Aortic smooth muscle cell (primary cell): ENCODE measurements around the gene PRAMEF13. TPM values are rescaled to one million over a fixed set of nuclear protein-coding genes. Genes with fewer than 3 reads are reported as not detected.

ENCODE experiments used
- total RNA-seq: library from RNA; depleted of rRNA; stranded (reverse); fragments of >200 nt; gene quantifications from 2 replicates; pipeline ENCODE4 v1.2.3, GENCODE V29; 2014

The PRAMEF13 gene, protein sequence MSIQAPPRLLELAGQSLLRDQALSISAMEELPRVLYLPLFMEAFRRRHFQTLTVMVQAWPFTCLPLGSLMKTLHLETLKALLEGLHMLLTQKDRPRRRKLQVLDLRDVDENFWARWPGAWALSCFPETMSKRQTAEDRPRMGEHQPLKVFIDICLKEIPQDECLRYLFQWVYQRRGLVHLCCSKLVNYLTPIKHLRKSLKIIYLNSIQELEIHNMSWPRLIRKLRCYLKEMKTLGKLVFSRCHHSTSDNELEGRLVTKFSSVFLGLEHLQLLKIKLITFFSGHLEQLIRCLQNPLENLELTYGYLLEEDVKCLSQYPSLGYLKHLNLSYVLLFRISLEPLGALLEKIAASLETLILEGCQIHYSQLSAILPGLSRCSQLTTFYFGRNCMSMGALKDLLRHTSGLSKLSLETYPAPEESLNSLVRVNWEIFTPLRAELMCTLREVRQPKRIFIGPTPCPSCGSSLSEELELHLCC
- not detected in 2 replicates for total RNA-seq

DNA sequence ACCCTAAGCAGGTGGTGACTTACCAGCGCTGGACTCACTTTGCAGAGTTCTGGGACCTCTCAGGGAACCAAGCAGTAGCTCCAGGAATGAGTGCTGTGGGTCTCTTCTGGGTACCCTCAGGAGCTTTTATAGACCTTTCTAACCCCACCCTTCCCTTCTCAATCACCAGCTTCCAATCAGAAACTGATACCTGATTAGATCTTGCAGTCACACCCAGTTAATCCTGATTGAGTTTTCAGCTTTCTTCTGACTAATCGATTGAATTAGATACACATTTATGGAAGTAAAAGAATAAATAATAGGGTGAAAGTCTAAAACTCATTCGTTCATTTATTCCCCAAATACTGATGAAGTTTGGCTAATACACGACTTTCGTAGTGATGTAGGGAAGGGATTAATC, at the start of gene PRAMEF13:
Gene PRAMEF13 (minus strand): TSS at position 101 of the 400 bp plus-strand sequence. CDS start 1,820 bp downstream, outside the sequence.

DNA sequence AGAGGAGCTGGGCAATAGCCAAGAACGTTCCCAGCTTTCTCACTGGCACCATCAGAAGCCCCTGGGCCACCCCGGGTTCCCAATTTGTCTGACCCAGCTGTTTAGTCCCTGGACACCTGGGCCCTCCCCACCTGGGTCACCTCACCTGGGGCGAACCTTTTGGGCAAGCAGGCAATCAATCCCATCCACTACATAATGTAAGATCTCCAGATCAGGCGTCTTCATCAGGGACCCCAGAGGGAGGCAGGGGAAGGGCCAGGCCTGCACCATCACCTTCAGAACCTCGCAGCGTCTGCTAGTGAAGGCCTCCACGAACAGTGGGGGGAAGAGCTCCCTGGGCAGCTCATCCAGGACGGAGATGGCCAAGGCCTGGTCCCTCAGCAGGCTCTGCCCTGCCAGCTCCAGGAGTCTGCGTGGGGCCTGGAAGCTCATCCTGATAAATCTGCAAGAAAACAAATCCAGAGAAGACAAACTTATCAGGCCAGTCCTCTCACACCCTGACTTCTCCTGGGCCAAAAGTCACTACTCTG, 24.5 kb upstream of the PRAMEF13 start, which contains the start of gene PRAMEF18:
Gene PRAMEF18 (minus strand): TSS at position 480 of the 530 bp plus-strand sequence. CDS start 48 bp downstream, at position 432.

DNA sequence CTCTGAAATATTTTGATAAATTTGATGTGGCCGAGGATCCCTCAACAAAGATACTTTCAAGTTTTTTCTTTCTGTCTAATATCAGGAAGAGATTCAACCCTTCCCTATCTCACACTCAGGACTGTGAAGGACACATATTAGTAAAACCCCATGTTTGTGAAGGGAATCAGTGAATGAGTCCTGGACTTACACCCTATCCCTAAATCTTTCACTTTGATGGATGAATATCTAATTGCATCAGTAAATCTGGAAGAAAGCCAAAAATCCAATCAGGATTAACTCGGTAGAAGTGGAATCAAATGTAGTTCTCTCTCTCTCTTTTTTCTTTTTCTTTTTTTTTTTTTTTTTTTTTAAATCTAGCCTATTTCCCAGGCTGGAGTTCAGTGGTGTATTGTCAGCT, 29.7 kb downstream of the PRAMEF13 start, which contains the start of gene PRAMEF9:
Gene PRAMEF9 (plus strand): TSS at position 301 of the 400 bp plus-strand sequence. CDS start 3,433 bp downstream, outside the sequence.

DNA sequence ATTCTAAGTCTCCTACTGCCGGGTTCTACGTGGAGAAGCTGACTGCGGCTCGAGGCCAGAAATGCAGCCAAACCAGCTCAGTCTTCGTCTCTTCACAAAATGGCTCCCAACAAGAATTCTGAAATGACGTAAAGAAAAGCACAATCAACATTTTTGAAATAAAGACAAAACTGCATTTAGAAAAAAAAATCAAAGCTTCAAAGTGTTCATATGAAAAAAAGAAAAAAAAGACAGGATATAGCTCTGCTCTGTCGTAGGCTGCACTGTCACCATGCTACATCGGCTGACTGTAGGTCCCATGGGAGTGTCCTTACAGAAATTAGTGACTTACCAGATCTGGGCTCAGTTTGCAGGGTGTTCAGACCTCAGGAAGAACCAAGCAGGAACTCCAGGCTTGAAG, 35.7 kb downstream of the PRAMEF13 start, which contains the start of gene HNRNPCL4:
Gene HNRNPCL4 (minus strand): TSS at position 101 of the 400 bp plus-strand sequence. CDS start 164 bp downstream, outside the sequence.

DNA sequence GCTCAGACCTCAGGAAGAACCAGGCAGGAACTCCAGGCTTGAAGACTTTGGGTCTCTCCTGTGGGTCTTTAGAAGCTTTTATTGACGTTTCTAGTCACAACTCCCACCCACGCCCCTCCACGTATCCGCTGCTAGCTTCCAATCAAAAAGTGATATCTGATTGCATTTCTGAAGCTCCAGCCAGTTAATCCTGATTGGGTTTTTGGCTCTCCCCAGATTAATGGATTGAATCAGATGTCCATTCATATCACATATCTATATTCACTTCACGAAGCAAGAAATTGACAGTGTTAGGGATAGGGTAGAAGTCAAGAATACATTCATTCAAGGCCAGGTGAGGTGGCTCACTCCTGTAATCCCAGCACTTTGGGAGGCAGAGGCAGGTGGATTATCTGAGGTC, 45.3 kb downstream of the PRAMEF13 start, which contains the start of gene PRAMEF26:
Gene PRAMEF26 (minus strand): TSS at position 101 of the 400 bp plus-strand sequence. CDS start 2,914 bp downstream, outside the sequence.

Other genes with a start within 250 kb of the PRAMEF13 start
- gene PRAMEF27, start 144.8 kb downstream of the PRAMEF13 start, total RNA-seq, result not detected in 2 replicates
- gene HNRNPCL3, start 140.6 kb downstream of the PRAMEF13 start, total RNA-seq, result not detected in 2 replicates
- not detected in 2 replicates for gene PRAMEF25, start 130.6 kb downstream of the PRAMEF13 start, total RNA-seq
- not detected in 2 replicates for gene HNRNPCL2, start 84.6 kb downstream of the PRAMEF13 start, total RNA-seq
- not detected in 2 replicates for gene PRAMEF26, start 45.4 kb downstream of the PRAMEF13 start, total RNA-seq
- not detected in 2 replicates for gene HNRNPCL4, start 35.8 kb downstream of the PRAMEF13 start, total RNA-seq
- gene PRAMEF9, start 29.6 kb downstream of the PRAMEF13 start, total RNA-seq, result not detected in 2 replicates
- gene PRAMEF18, start 24.7 kb upstream of the PRAMEF13 start, total RNA-seq, result not detected in 2 replicates
- not detected in 2 replicates for gene PRAMEF5, start 52.8 kb upstream of the PRAMEF13 start, total RNA-seq
- not detected in 2 replicates for gene PRAMEF8, start 83.7 kb upstream of the PRAMEF13 start, total RNA-seq
- gene PRAMEF33, start 102.1 kb upstream of the PRAMEF13 start, total RNA-seq, result not detected in 2 replicates
- not detected in 2 replicates for gene PRAMEF15, start 114.2 kb upstream of the PRAMEF13 start, total RNA-seq
- not detected in 2 replicates for gene PRAMEF14, start 145.7 kb upstream of the PRAMEF13 start, total RNA-seq
- not detected in 2 replicates for gene PRAMEF19, start 170.5 kb upstream of the PRAMEF13 start, total RNA-seq
- gene PRAMEF17, start 188.2 kb upstream of the PRAMEF13 start, total RNA-seq, result not detected in 2 replicates
- gene PRAMEF20, start 209.0 kb upstream of the PRAMEF13 start, total RNA-seq, result not detected in 2 replicates